OCI-LY7 (cell line): ENCODE results near the gene ITSN2.

Experiments used
- CTCF ChIP-seq: fragments of 200-600 bp; sonication (generic); conservative IDR thresholded peaks from 2 replicates; pipeline ENCODE4 v1.5.1; 2014; ENCODE audit warnings: mild to moderate bottlenecking, antibody characterized with exemption, low read length, moderate library complexity, mixed read lengths
- EZH2phosphoT487 ChIP-seq: fragments of 200-600 bp; sonication (generic); IDR thresholded peaks from 2 replicates; pipeline ENCODE4 v1.6.1; 2018; ENCODE audit warnings: low read depth, borderline replicate concordance, mild to moderate bottlenecking, mixed run types, antibody characterized with exemption, low read length, moderate library complexity, mixed read lengths

GRCh38 chr2:24261441-24261840 is 98.9 kb downstream of the ITSN2 start:
- TF ChIP-seq CTCF, result no peak
- TF ChIP-seq EZH2phosphoT487, result no peak
